ENCODE results near the gene ARHGAP4.

DNA sequence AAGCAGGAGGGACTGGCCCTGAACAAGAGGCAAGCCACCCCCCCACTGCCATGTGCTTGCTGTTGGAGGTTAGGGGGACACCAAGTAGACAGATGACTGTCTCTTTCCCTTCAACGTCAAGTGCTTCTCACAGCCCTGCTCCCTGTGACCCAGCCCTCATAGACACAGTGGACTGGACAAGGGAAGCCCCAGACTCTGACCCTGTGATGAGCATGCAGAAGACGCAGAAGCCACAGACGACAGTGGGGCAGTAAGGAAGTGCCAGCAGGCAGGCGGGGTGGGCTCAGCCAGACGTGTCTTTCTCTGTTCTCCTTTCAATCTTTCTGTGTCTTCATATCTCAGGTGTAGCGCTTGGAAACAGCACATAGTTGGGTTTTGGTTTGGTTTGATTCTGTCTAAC is 37.7 kb downstream of the ARHGAP4 start:
- TF ChIP-seq NR2C2 (IDR thresholded peaks at IDR 0.05; ENCODE audit: borderline replicate concordance, control insufficient read depth, insufficient read length, low read depth) (no peak), HDAC6 (IDR thresholded peaks at IDR 0.05; ENCODE audit: unreplicated experiment) (no peak), ESRRA (IDR thresholded peaks at IDR 0.05; ENCODE audit: low read length) (no peak), POLR2A (IDR thresholded peaks at IDR 0.05; ENCODE audit: low read depth, low read length) (no peak), CHD4 (IDR thresholded peaks at IDR 0.05) (no peak), KDM1A (IDR thresholded peaks at IDR 0.05; ENCODE audit: borderline replicate concordance) (no peak), LARP7 (IDR thresholded peaks at IDR 0.05) (no peak), RAD51 (IDR thresholded peaks at IDR 0.05) (no peak)
- TF ChIP-seq, protein P1, sequence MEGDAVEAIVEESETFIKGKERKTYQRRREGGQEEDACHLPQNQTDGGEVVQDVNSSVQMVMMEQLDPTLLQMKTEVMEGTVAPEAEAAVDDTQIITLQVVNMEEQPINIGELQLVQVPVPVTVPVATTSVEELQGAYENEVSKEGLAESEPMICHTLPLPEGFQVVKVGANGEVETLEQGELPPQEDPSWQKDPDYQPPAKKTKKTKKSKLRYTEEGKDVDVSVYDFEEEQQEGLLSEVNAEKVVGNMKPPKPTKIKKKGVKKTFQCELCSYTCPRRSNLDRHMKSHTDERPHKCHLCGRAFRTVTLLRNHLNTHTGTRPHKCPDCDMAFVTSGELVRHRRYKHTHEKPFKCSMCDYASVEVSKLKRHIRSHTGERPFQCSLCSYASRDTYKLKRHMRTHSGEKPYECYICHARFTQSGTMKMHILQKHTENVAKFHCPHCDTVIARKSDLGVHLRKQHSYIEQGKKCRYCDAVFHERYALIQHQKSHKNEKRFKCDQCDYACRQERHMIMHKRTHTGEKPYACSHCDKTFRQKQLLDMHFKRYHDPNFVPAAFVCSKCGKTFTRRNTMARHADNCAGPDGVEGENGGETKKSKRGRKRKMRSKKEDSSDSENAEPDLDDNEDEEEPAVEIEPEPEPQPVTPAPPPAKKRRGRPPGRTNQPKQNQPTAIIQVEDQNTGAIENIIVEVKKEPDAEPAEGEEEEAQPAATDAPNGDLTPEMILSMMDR (IDR thresholded peaks at IDR 0.05 in 2 of 3, conservative IDR thresholded peaks at IDR 0.05 in 1 of 3; ENCODE audit: control insufficient read depth in 2 of 3, extremely low read depth in 1 of 3, insufficient read depth in 1 of 3, low read depth in 3 of 3, low read length in 3 of 3), result no peak
- TF ChIP-seq, protein P2, sequence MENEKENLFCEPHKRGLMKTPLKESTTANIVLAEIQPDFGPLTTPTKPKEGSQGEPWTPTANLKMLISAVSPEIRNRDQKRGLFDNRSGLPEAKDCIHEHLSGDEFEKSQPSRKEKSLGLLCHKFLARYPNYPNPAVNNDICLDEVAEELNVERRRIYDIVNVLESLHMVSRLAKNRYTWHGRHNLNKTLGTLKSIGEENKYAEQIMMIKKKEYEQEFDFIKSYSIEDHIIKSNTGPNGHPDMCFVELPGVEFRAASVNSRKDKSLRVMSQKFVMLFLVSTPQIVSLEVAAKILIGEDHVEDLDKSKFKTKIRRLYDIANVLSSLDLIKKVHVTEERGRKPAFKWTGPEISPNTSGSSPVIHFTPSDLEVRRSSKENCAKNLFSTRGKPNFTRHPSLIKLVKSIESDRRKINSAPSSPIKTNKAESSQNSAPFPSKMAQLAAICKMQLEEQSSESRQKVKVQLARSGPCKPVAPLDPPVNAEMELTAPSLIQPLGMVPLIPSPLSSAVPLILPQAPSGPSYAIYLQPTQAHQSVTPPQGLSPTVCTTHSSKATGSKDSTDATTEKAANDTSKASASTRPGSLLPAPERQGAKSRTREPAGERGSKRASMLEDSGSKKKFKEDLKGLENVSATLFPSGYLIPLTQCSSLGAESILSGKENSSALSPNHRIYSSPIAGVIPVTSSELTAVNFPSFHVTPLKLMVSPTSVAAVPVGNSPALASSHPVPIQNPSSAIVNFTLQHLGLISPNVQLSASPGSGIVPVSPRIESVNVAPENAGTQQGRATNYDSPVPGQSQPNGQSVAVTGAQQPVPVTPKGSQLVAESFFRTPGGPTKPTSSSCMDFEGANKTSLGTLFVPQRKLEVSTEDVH (IDR thresholded peaks at IDR 0.05; ENCODE audit: low read depth, partially characterized antibody), result no peak
- TF ChIP-seq, protein P3, sequence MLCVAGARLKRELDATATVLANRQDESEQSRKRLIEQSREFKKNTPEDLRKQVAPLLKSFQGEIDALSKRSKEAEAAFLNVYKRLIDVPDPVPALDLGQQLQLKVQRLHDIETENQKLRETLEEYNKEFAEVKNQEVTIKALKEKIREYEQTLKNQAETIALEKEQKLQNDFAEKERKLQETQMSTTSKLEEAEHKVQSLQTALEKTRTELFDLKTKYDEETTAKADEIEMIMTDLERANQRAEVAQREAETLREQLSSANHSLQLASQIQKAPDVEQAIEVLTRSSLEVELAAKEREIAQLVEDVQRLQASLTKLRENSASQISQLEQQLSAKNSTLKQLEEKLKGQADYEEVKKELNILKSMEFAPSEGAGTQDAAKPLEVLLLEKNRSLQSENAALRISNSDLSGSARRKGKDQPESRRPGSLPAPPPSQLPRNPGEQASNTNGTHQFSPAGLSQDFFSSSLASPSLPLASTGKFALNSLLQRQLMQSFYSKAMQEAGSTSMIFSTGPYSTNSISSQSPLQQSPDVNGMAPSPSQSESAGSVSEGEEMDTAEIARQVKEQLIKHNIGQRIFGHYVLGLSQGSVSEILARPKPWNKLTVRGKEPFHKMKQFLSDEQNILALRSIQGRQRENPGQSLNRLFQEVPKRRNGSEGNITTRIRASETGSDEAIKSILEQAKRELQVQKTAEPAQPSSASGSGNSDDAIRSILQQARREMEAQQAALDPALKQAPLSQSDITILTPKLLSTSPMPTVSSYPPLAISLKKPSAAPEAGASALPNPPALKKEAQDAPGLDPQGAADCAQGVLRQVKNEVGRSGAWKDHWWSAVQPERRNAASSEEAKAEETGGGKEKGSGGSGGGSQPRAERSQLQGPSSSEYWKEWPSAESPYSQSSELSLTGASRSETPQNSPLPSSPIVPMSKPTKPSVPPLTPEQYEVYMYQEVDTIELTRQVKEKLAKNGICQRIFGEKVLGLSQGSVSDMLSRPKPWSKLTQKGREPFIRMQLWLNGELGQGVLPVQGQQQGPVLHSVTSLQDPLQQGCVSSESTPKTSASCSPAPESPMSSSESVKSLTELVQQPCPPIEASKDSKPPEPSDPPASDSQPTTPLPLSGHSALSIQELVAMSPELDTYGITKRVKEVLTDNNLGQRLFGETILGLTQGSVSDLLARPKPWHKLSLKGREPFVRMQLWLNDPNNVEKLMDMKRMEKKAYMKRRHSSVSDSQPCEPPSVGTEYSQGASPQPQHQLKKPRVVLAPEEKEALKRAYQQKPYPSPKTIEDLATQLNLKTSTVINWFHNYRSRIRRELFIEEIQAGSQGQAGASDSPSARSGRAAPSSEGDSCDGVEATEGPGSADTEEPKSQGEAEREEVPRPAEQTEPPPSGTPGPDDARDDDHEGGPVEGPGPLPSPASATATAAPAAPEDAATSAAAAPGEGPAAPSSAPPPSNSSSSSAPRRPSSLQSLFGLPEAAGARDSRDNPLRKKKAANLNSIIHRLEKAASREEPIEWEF (IDR thresholded peaks at IDR 0.05; ENCODE audit: insufficient replicate concordance, low read depth, low read length), result no peak

Measured in GM12878 (cell line).